AG04450 (cell line): Measurements from ENCODE around the gene KRTAP10-1. TPM values are rescaled to one million over a fixed set of nuclear protein-coding genes. Genes with fewer than 3 reads are reported as not detected.

Experiments used
- CTCF ChIA-PET: fragments of 300-600, 350-600 bp; formaldehyde crosslinking; extraction: SDS; loops from one replicate; lab custom pipeline; 2022; ENCODE audit warnings: antibody characterized with exemption, inconsistent platforms; lab: Charles Lee
- POLR2A ChIA-PET: fragments of 350-600 bp; formaldehyde crosslinking; extraction: SDS; loops from one replicate; lab custom pipeline; 2021; ENCODE audit warnings: antibody characterized with exemption, inconsistent platforms; lab: Yijun Ruan, JAX
- DNase-seq: peaks from one replicate; pipeline ENCODE4 v3.0.0-alpha.2; 2011; ENCODE audit warnings: low read depth, low spot score
- H3K27ac ChIP-seq: one replicate; pipeline ENCODE4 v1.5.1; 2012; ENCODE audit warnings: low read depth, low read length, control low read depth
- H3K27me3 ChIP-seq: one replicate; pipeline ENCODE4 v1.6.0; 2012; ENCODE audit warnings: low read length; ENCODE audit not compliant: control insufficient read depth, insufficient read depth
- H3K4me3 ChIP-seq: 2 replicates; pipeline ENCODE4 v1.5.1; 2011; ENCODE audit warnings: mild to moderate bottlenecking, low read depth, low read length, control low read depth
- H3K9me3 ChIP-seq: 2 replicates; pipeline ENCODE4 v1.5.1; 2012; ENCODE audit warnings: low read length; ENCODE audit not compliant: control insufficient read depth, insufficient read depth
- polyA plus RNA-seq: library from polyadenylated mRNA; depleted of rRNA; stranded (reverse); fragments of >200 nt; gene quantifications from 2 replicates; pipeline ENCODE4 v1.2.3, GENCODE V29; 2011
- TF ChIP-seq, protein P1 (sequence below): IDR thresholded peaks from 2 replicates; pipeline ENCODE4 v1.5.1; 2011; ENCODE audit warnings: low read depth, low read length, control low read depth, inconsistent platforms

KRTAP10-1 gene
- polyA plus RNA-seq, 1 experiment, result not detected

GRCh38 chr21:44568667-44569556, 28.9 kb upstream of the KRTAP10-1 start:
- no peak for DNase-seq
- no peak overlapping the region for H3K4me3 ChIP-seq
- TF ChIP-seq, protein P1, sequence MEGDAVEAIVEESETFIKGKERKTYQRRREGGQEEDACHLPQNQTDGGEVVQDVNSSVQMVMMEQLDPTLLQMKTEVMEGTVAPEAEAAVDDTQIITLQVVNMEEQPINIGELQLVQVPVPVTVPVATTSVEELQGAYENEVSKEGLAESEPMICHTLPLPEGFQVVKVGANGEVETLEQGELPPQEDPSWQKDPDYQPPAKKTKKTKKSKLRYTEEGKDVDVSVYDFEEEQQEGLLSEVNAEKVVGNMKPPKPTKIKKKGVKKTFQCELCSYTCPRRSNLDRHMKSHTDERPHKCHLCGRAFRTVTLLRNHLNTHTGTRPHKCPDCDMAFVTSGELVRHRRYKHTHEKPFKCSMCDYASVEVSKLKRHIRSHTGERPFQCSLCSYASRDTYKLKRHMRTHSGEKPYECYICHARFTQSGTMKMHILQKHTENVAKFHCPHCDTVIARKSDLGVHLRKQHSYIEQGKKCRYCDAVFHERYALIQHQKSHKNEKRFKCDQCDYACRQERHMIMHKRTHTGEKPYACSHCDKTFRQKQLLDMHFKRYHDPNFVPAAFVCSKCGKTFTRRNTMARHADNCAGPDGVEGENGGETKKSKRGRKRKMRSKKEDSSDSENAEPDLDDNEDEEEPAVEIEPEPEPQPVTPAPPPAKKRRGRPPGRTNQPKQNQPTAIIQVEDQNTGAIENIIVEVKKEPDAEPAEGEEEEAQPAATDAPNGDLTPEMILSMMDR, result no peak
- H3K27ac ChIP-seq, result no peak overlapping the region
- peaks cover 18% of the 10 kb centered on the region for H3K9me3 ChIP-seq
- no peaks in the 10 kb centered on the region for H3K27me3 ChIP-seq
- CTCF ChIA-PET, result no interaction called here
- POLR2A ChIA-PET, result no interaction called here

DNA sequence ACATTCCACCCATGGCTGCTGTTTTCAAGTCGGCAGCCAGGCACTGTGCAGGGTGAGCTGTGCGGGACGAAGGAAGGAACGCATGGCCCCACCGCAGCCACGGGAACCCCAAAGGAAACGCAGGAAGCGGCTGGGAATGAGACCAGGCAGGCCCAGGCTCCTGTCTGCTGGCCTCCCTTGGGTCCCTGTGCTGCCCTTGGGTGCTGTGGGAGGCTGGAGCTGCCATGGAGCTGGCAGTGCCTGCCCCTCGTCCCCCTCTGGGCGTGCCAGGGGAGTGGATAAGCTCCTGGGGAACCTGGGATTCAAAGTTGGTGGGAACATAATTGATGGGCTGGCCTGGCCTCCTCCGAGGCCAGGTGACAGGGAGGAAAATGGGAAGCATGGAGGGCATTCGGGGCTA, 28.3 kb upstream of the KRTAP10-1 start:
- Histone ChIP-seq H3K4me3 (no peak overlapping the region), H3K27me3 (no peaks in the 10 kb centered on the region), H3K9me3 (peaks cover 18% of the 10 kb centered on the region), H3K27ac (no peak overlapping the region)
- POLR2A ChIA-PET, result no interaction called here
- DNase-seq, result no peak
- CTCF ChIA-PET, result no interaction called here
- TF ChIP-seq, protein P1, result no peak

GRCh38 chr21:44567481-44568171, 27.6 kb upstream of the KRTAP10-1 start:
- TF ChIP-seq, protein P1, result no peak
- H3K27ac ChIP-seq, result no peak overlapping the region
- POLR2A ChIA-PET, result no interaction called here
- peaks cover 18% of the 10 kb centered on the region for H3K9me3 ChIP-seq
- CTCF ChIA-PET, result no interaction called here
- H3K4me3 ChIP-seq, result no peak overlapping the region
- DNase-seq, result no peak
- no peaks in the 10 kb centered on the region for H3K27me3 ChIP-seq

DNA sequence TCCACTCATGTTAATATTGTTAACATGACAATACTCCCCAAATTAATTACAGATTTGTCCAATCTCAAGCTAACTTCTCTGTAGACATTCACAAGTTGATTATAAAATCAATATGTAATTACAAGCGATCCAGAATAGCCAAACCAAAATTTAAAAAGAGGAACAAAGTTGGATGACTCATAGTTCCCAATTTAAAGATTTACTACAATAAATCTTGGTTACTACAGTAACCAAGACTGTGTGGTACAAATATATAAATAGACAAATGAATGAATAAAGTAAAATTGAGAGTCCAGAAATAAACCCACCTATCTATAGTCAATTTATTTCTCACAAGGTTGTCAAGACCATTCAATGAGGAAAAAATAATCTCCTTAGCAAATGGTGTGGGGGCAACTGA, 26.4 kb upstream of the KRTAP10-1 start:
- no peak for DNase-seq
- Histone ChIP-seq H3K27ac (no peak overlapping the region), H3K4me3 (no peak overlapping the region), H3K9me3 (peaks cover 12% of the 10 kb centered on the region), H3K27me3 (no peaks in the 10 kb centered on the region)
- TF ChIP-seq, protein P1, result no peak
- CTCF ChIA-PET, result no interaction called here
- POLR2A ChIA-PET, result no interaction called here
